ENCODE data around the gene CLK2. TPM values are rescaled to one million over a fixed set of nuclear protein-coding genes. Genes with fewer than 3 reads are reported as not detected.

Gene CLK2
- total RNA-seq, 2 donors from 2014 or later: 77.1 to 117 TPM

Other genes starting within 250 kb of the CLK2 start
- gene DCST2, start 239.7 kb downstream of the CLK2 start, total RNA-seq: under 1 TPM in 1 of 2 donors, not detected in 1; 0.57 TPM
- not detected for gene DCST1, start 239.7 kb downstream of the CLK2 start, total RNA-seq
- 100 to 1,000 TPM in 1 of 2 donors, 10 to 100 TPM in 1; 42.1 to 107 TPM for gene ADAM15, start 222.2 kb downstream of the CLK2 start, total RNA-seq
- 1 to 10 TPM; 1.7 to 4.7 TPM for gene EFNA4, start 209.8 kb downstream of the CLK2 start, total RNA-seq
- gene EFNA3, start 194.7 kb downstream of the CLK2 start, total RNA-seq: 1 to 10 TPM in 1 of 2 donors, not detected in 1; 1.2 TPM
- not detected for gene EFNA1, start 145.6 kb downstream of the CLK2 start, total RNA-seq
- 10 to 100 TPM; 28.8 to 36.3 TPM for gene SLC50A1, start 137.7 kb downstream of the CLK2 start, total RNA-seq
- gene DPM3, start 133.0 kb downstream of the CLK2 start, total RNA-seq: 10 to 100 TPM; 26.0 to 31.1 TPM
- gene KRTCAP2, start 100.2 kb downstream of the CLK2 start, total RNA-seq: 100 to 1,000 TPM; 149 to 223 TPM
- gene TRIM46, start 99.7 kb downstream of the CLK2 start, total RNA-seq: 1 to 10 TPM; 3.6 to 9.3 TPM
- gene THBS3, start 65.6 kb downstream of the CLK2 start, total RNA-seq: 1 to 10 TPM; 4.1 to 9.4 TPM
- gene MTX1, start 64.8 kb downstream of the CLK2 start, total RNA-seq: 10 to 100 TPM; 42.6 to 53.0 TPM
- 10 to 100 TPM; 12.3 to 38.0 TPM for gene ENTREP3, start 18.0 kb downstream of the CLK2 start, total RNA-seq
- gene SCAMP3, start 11.1 kb downstream of the CLK2 start, total RNA-seq: 100 to 1,000 TPM; 134 to 169 TPM
- 1 to 10 TPM; 2.0 to 4.7 TPM for gene HCN3, start 4.0 kb upstream of the CLK2 start, total RNA-seq
- not detected for gene PKLR, start 27.9 kb upstream of the CLK2 start, total RNA-seq
- gene FDPS, start 35.4 kb upstream of the CLK2 start, total RNA-seq: 100 to 1,000 TPM; 251 to 386 TPM
- 10 to 100 TPM; 26.2 to 40.1 TPM for gene RUSC1, start 47.4 kb upstream of the CLK2 start, total RNA-seq

All from natural killer cell treated with Interleukin-12 subunit alpha and Interleukin-12 subunit beta and Interleukin-15 and Interleukin-18, amount 100 ng/mL, for 72 hours (primary cell).